ENCODE measurements around the gene DNHD1.

Gene DNHD1, protein sequence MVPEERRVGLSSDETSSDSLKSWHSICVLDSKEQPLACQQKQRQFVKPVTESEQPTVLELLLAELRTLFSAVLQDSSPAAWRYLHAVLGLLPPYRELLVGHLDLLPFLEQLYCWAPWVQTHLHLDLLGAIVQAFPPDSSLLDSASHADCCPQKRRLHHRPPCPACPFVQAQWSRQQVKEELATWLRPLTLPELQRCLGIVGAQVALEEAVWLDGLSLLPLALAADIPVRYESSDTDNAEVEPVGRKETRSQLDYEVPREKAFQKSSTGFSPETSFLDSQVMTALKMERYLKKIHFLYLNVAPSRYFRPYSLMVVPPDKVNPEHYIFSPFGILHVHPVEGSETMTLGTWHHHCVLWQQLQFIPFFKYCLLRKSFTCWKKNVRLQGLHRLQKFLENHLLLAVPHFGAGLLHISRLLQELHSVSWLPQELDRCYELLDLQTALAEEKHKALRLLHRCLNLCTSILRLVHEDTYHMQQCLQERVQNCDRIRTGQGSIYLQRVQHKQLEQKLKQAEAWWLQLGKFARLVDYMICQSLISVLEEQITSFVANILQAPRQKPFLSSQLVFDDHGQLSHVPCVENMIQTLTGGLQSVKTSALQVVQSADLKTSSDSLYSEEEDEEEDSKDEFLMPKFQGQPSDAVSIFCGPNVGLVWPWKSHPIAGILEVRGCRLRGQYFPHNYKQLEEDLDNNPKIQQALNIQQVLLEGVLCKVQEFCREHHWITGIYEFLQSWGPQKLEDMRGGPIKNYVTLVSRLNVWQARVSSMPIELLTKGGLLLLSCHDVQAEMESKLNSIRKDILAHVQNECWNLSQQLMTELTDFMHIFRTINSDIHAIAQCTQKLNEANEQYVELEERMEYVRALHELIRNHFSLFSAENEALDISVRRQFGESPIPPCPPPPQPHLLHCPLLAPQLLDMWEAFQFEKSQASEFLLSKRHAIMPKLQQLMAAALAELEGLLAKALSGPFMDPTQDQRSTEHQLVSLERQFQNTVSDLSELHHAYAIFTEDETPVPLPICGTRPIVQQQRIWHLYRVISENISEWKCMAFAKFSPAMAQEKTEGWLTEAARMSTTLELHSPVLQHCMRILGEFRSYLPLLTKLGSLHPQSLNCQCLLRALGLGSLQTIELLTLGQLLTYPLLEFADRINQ (N-terminal part only)

DNA sequence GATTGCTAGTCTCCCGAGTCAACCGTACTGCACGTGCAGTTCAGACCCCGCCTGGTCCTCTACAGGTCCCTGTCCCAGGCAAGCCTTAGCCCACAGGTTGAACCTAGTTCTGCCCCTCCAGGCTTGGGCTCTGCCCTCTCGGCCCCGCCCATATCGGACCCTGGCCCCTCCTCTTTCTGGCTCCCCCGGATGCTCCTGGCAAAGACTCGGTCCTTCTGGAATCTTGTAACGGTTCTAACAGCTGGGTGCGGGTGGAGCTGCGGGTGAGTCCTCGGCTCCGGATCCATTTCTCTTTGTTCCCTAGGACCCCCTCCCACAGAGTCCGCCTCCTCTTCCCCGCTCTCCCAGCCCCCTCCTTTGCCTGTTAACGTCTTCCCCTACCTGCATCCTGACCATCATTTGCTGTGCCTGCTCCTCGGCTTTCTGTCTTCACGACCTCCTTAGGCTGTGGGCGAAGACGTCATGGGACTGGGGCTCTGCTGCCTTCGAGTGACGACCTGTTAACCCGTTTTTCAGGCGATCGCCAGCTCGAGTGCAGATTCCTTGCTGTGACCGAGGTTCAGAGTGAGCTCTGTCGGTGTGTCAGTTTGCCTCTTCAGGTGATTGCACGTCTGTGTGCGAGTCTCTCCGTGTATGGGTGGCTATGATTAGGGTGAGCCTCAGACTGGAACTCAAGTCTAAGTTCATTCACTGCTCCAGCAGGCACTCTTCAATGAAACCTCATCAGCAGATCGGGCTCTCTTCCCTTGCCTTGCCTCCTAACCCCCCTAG, at the start of gene DNHD1:
Gene DNHD1 (plus strand): TSS at position 212 of the 771 bp plus-strand sequence. CDS start 936 bp downstream, outside the sequence.
- no peak within 1 kb of the TSS for H3K4me3 ChIP-seq (ENCODE audit: low read depth, low read length)
- no peak for DNase-seq (ENCODE audit: low read depth)
- TF ChIP-seq, protein P1, sequence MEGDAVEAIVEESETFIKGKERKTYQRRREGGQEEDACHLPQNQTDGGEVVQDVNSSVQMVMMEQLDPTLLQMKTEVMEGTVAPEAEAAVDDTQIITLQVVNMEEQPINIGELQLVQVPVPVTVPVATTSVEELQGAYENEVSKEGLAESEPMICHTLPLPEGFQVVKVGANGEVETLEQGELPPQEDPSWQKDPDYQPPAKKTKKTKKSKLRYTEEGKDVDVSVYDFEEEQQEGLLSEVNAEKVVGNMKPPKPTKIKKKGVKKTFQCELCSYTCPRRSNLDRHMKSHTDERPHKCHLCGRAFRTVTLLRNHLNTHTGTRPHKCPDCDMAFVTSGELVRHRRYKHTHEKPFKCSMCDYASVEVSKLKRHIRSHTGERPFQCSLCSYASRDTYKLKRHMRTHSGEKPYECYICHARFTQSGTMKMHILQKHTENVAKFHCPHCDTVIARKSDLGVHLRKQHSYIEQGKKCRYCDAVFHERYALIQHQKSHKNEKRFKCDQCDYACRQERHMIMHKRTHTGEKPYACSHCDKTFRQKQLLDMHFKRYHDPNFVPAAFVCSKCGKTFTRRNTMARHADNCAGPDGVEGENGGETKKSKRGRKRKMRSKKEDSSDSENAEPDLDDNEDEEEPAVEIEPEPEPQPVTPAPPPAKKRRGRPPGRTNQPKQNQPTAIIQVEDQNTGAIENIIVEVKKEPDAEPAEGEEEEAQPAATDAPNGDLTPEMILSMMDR (conservative IDR thresholded peaks at IDR 0.05; ENCODE audit: low read depth, low read length): no peak

DNA sequence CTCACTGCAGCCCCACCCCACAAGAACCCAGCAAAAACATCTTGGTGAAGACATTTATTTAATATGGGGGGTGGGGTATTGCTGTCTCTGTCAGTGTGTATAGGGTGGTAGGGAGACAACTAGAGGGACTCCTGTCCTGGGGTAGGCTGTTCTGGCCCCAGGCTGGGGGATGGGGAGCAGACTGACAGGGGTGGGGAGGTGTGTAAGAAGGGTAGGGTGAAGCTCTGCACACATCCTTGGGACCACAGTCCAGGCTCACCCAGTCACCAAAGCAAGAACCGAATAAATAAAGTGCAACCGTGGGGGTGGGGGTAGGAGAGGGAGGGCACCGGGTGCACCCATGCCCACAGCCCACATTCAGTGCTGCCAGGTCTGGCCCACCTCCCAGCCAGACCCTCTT, 48.5 kb upstream of the DNHD1 start:
- H3K4me3 ChIP-seq (ENCODE audit: low read depth, low read length): no peak overlapping the region
- no peak for DNase-seq (ENCODE audit: low read depth)
- TF ChIP-seq, protein P1 (conservative IDR thresholded peaks at IDR 0.05; ENCODE audit: low read depth, low read length): no peak

DNA sequence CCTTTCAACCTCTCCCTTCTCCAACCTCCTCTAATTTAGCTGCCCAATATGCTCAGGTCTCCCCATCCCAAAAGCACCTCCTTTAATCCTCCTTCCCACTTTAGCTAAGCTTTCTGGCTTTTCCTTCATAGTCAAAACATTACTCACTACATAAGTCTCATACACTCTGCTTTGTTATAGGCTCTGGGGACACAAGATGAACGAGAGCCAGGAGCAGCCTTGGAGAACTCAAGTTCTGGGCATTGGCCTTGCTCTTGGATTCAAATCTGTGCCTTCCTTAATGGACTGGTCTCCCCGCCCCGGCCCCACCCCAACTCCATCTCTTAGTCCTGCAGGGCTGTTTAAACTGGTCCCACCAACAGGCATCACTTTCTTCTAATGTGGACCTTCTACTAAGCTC, 44.9 kb upstream of the DNHD1 start:
- DNase-seq (ENCODE audit: low read depth): no peak
- TF ChIP-seq, protein P1 (conservative IDR thresholded peaks at IDR 0.05; ENCODE audit: low read depth, low read length): no peak
- no peak overlapping the region for H3K4me3 ChIP-seq (ENCODE audit: low read depth, low read length)

DNA sequence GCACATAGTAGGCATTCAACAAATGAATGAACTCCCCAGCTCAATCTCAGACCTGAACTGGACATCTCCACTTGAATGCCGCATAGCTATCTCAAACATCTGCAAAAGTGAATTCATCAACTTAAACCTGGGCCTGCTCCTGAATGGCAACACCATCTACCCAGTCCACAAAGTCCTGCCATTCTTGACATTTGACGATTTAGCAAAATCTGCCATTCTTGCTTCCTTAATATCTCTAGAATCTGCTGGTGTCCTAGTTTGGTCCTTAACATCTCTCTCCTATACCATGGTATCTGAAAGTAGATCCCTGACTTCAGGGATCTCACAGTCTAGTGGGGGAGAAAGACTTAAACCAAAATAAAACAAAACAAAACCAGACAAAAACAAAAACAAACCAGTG, 43.9 kb upstream of the DNHD1 start:
- no peak overlapping the region for H3K4me3 ChIP-seq (ENCODE audit: low read depth, low read length)
- DNase-seq (ENCODE audit: low read depth): no peak
- TF ChIP-seq, protein P1 (conservative IDR thresholded peaks at IDR 0.05; ENCODE audit: low read depth, low read length): no peak

DNA sequence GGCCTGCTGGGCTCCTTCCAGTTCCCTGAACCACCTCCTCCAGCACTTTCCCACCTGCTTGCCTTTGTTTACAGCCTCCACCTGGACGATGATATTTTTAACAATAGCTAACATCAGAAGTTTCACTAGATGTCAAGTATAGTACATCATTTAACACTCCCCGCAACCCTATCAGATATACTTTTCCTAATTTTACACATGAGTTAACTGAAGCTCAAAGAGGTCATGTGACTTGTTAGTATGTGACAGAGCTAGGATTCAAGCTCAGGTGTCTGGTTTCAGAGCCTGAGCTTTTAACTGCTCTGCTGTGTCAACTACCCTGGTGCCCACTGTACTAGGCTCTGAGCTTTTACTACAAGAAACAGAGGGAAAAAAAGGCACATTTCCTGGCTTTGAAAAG, 42.0 kb upstream of the DNHD1 start:
- no peak overlapping the region for H3K4me3 ChIP-seq (ENCODE audit: low read depth, low read length)
- TF ChIP-seq, protein P1 (conservative IDR thresholded peaks at IDR 0.05; ENCODE audit: low read depth, low read length): no peak
- DNase-seq (ENCODE audit: low read depth): no peak

DNA sequence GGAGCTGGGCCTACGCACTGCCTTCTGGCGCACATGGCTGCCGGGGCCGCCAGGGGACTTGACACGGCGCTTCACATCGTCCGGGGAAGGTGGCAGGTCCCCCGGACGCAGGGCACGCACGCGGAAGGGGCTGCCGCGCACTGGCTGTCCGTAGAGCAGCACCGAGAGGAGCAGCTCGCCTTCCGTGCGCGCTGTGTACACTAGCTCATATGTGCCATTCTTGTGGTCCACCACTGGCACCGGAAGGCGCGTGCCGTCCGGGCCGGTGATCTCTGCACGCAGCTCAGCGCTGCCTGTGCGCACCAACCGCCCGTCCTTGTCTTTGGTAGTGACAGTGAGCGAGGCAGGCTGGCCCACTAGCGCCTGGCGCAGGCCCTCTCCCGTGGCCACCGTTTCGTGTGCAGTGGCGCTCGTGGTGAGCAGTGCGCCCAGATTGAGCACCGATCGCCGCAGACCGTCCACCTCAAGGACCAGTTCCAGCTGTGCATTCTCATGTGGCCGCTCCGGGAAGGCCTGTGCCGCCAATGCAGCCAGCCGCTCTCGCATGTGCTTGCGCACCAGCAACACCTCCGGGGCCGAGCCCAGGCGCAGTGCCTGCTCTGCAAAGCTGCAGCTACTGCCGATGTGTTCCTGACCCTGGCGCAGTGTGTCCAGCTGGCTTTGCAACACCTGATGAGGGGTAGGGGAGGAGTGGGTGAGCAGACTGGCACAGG, 40.6 kb upstream of the DNHD1 start:
- TF ChIP-seq, protein P1 (conservative IDR thresholded peaks at IDR 0.05; ENCODE audit: low read depth, low read length): no peak
- no peak overlapping the region for H3K4me3 ChIP-seq (ENCODE audit: low read depth, low read length)
- no peak for DNase-seq (ENCODE audit: low read depth)

Measured in choroid plexus epithelial cell (primary cell).